AG09319 (cell line): ENCODE data around the gene SV2A.
"Not testable (repeated sequence)": the region's sequence is repeated elsewhere in the genome, so short reads cannot be mapped to it uniquely, and the experiment has no call there.

Experiments
- DNase-seq: peaks from one replicate; pipeline ENCODE4 v3.0.0-alpha.2; 2010; ENCODE audit warnings: low read depth; ENCODE audit errors: extremely low read depth
- CTCF ChIP-seq: IDR thresholded peaks from 2 replicates; pipeline ENCODE4 v1.5.1; 2011; ENCODE audit warnings: low read depth, mild to moderate bottlenecking, inconsistent platforms, low read length, moderate library complexity

The SV2A gene

DNA sequence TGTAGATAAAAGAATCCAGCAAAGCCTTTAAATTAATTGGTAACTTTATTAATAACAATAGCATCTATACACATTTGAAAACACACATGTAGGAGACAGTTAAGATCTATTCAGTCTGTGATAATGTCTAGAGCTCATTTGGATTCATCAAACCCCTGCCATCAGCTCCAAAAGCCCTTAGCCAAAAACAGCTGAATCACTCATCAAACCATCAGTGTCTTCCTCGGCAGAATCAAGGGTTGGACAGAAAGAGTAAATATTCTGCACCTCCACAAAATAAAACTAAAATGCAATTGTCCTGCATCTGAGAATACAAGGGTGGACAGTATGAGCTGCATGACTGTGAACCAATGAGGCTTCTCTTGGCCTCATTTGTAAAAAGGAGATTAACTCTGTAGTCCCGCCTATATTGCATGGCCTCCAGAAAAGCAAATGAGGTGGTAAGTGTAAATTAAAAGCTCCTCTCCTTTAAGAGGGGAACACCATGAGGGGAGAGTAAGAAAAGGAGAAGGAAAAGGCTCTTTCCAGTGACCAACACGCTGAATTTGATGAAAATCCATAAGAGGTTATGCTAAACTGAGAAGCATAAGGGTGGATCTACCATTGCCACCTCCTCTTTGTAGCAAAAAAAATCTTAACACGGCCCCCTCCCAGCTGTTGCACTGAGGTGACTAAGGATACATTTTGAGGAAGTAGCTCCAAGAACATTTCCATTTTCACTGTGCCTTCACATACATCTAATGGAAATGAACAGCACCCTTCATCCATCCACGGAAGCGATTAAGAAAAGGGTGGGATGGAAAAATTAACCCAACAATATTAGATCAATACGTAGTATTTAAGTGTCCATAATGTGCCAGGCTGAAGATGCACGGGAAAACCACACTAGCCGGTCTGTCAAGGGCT lies 33.0 kb downstream of the SV2A start:
- DNase-seq = no peak

DNA sequence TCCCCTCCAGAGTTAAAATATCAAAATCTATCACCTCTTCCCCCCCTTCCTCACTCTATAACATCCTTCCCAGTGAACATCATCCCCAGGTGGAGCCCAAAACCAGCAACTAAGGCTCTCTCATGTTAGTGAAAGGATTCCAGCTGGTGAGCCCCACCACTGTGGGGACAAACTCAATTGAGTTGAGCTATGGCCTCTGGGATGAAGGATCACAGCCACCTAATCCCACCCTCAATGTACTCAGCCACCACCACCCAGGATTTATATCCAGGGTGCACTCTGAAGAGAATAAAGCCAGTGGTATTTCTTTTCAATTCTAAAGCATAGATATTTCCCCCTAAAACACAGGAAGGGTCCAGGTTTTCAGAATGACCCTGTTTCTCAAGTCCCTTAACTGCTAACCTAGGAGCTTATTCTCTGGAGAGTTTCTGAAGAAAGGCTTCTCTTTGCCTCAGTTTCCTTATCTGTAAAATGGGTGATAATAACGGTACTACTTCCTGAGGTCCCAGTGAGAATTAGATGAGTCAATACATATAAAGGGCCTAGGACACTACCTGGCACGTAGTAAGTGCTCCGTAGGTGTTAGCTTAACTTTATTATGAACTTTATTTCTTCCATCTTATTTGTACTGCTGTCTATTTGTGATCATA lies 33.9 kb downstream of the SV2A start:
- DNase-seq = no peak
- TF ChIP-seq CTCF = no peak

More for the DNA sequence above, 33.0 kb downstream of the SV2A start:
- no peak for TF ChIP-seq CTCF

DNA sequence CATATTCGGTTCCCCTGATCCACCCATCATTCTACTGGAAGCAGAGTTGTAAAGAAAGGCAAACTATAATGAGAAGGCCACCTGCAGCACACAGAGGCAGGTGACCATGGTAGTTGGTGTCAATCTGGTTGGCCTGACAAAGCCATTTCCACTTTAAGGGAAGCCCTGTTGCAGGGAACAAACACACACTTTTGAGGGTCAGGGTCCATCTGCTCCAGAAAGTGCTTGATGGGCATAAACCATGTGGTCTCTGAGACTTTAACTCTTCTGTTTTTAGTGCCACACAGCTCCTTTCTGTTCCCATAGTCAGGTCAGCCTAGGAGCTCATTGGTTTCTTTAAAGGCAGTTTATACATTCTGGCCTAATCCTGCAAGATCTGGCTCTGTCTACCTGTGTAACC lies 35.8 kb downstream of the SV2A start:
- TF ChIP-seq CTCF = no peak
- no peak for DNase-seq

GRCh38 chr1:149879556-149879955 lies 38.1 kb downstream of the SV2A start:
- DNase-seq = no peak
- TF ChIP-seq CTCF = no peak

DNA sequence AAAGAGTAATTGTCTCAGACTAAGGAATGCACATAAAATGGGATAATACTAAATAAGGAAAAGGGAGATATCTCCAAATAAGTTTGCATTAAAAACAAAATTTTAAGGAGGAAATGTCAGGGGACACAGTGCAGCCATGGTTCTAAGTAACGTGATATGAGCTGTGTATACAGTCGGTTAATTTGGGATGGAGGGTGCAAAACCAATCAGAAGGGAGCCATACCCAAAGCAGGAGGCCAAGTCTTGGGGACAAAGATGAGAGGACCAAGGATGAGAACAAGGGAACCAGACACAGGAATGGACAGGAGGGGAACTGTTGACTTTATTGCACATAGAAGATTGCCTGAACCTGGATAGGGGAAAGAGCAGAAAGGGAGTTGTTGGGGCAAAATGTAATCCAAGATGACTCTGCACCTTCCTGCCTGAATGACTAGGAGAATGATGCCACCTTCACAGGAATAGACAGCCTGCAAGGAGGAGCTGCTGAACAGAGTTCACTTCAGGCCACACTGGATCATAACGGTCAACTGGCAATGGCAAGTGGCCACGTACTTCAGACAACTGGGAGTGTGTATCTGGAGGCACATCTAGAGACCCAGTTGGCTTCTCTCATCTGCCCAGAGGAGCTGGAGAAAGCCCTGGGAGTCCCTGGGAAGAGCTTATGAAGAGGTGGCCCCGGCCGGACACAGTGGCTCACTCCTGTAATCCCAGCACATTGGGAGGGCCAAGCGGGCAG lies 40.3 kb downstream of the SV2A start:
- no peak for TF ChIP-seq CTCF
- DNase-seq = no peak

GRCh38 chr1:149873060-149873459 lies 44.6 kb downstream of the SV2A start:
- not testable (repeated sequence) for DNase-seq

GRCh38 chr1:149866887-149867286 lies 50.8 kb downstream of the SV2A start:
- not testable (repeated sequence) for DNase-seq

DNA sequence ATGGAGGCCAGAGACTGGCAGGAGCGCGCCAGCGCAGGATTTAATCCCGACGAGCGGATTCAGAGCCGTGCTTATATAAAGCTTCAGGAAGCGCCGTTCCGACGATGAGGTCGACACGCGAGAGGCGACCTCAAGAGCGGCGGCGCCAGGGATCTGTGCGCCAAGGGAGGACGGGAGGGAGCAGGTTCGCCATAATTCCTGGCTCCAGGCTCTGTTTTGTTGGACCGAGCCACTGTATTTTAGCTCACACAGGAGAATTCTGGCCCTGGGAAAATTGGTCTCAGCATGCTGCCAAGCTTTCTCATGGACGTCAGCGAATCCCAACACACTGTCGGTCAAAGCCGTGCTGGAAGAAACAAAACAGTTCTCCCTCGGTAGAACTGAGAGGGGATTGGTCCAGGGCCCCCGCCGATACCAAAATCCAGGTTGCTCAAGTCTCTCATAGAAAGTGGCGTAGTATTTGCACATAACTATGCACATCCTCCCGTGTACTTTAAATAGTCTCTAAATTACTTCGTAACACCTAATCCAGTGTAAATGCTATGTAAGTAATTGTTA lies 56.1 kb downstream of the SV2A start:
- not testable (repeated sequence) for DNase-seq

DNA sequence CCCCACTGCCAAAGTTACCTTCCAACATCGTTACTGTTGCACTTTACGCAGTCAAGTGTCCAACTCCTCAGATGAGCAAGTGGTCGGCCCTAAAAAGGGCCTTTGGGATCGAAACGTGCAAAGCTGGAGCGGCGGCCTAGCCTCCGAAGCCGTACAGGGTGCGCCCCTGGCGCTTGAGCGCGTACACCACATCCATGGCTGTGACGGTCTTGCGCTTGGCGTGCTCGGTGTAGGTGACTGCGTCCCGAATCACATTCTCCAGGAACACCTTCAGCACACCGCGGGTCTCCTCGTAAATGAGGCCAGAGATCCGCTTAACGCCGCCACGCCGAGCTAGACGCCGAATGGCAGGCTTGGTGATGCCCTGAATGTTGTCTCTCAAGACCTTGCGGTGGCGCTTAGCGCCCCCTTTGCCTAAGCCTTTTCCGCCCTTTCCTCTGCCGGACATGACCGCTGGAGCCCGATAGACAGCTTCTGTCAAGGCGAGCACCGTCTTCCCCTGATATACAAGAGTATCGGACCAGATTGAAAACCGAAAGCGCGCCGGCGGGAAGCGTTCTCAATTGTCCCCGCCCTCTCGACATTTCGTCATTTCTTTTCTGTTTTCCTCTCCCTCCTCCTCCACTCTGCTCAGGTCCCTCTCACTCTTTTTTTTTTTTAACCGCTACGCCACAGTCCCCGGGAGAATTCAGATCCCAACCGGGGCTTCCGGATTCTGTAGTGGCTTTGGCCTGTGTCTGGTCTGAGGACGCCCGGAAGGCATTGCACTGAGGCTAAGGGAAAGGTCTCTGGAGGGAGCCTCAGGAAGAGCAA lies 56.8 kb downstream of the SV2A start:
- DNase-seq = not testable (repeated sequence)

GRCh38 chr1:149860271-149860670 lies 57.4 kb downstream of the SV2A start:
- not testable (repeated sequence) for DNase-seq
